Activated T-helper 1 cell treated with Interleukin-2 at 50 U/mL for 16 hours (primary cell): ENCODE measurements around the gene CARD10.
"Not testable (repeated sequence)": the region's sequence is repeated elsewhere in the genome, so short reads cannot be mapped to it uniquely, and the experiment has no call there.

Experiments
- DNase-seq: peaks from one replicate; pipeline ENCODE4 v3.0.0-alpha.2; 2020; ENCODE audit warnings: low read depth

CARD10 gene

DNA sequence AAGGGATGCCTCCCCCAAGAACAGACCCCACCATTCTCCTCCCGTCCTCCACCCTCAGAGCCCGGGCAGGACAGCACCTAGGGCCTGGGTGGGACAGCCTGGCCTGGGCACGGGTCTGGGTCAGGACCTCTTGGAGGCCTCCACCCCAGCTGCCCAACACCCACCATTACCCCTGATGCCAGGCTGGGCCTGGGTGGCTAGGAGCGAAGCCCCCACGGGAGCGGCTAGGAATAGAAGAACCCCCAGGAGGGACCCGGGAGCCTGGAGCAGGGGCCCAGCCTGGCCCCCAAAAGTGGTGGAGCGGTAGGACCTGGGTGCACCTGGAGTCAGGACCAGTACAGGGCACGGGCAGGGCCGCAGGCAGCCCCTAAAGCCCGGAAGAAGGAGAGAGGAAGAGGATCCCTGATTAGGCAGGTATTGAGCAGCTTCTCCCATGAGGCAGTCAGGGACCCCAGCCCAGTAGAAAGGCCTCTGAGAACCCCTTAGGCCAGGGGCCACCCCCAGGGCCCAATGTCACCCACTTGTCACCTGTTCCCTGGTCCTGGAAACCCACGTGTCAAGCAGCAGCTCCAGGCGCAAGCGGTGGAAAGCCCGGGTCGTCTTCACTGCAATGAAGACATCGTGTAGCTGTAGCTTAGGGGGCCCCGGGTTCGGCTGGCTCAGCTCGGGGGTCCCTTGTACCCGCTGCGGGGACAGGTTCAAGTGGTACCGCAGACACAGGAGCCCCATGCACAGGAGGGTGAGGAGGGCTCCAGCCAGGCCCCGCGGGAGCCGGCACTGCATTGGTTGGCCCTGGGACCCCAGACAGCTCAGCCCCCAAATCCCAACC, 33.6 kb downstream of the CARD10 start:
- no peak for DNase-seq

DNA sequence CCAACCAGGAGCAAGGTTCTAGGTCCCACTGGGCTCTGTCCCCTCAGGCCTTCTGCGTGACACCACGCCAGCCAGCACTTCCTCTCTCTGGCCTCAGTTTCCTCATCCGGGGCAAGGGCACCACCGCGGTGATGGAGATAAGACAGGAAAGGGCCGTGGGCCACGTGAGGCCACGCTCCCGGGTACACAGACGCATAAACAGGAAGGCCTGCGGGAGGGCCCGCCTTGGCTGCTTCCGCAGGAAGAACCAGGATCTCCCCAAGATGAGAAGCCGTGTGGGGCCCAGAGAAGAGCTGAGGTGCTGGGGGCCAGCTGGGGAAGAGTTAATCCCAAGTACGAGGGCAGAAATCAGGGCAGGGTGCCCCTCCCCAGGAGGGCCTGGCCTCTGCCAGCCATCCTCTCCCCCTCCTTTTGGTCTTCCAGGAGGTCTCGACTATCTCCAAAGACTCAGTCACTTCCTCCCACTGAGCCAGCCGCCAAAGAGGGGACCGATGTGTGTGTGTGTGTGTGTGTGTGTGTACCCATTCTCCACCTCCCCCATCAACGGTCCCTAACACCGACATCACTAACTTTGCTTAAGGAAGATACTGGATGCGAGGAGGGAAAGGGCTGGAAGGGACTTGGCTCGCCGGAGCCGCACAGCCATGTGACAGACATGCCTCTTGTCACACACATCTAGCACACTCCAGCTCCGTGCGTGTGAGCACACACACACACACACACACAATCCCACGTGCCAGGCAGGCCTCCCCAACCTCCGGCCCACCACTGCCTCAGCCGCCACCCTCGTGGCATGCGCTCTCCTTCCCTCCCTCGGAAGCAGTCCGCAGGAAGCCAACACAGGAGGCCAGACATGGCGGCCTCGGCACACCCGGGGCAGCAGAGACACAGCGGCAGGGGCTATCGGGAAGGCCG, 34.5 kb downstream of the CARD10 start:
- DNase-seq, result peak; percentile 78

DNA sequence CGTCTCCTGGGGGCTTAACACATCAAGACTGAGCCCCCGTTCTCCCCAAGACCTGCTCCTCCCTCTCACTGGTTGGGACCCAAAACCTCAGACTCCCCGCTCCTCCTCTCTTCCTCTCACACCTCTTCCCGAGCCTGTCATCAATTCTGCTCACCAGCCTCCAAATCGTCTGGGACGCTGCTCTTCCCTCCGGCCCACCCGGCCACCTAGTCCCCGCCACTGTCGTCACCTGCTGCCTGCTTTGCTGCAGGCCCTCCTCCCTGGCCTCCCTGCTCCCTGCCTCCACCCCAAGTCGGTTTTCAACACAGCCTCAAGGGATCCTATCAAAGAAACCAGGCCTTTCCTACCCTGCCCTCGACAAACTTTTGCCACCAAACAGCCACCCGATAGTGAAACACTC, 36.2 kb downstream of the CARD10 start:
- no peak for DNase-seq

DNA sequence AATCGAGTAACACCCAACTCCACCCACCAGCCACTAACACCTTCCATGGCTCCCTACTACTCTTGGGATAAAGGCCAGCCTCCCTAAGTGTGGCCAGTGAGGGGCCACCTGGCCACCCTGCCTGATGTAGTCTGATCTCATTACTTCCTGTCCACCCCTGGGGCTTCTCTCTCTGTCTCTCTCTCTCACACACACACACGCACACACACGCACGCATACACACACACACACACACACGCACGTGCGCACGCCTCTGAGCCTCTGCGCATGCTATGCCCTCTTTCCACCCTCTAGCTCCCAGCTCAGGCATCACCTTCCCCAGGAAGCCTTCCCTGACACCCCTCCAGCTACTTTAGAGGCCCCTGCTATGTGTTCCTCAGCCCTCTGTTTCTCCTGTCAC, 37.0 kb downstream of the CARD10 start:
- DNase-seq, result no peak

DNA sequence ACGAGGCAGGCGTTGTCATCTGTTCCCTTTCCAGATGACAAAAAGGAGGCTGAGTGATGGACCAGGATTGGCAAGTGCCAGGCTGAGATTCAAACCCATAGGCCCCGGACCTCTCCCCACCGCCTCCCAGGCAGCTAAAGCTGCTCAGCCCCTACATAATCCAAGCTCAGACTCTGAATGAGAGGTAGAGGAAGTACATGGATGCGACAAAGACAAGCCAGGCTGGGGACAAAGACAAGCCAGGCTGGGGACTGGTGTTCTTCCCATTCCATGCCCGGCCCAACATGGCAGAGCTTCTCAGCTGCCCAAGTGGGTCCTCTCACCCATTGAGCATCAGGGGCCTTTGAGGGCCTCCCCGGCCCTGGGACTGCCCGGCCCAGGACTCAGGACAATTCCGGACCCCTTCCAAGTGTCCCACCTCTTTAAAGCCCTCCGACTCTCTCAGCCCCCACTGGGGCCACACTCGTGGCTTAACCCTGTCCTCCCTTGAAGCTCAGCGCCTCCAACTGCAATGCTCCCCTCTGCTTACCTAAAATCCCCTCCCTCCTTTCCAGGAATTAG, 37.8 kb downstream of the CARD10 start:
- no peak for DNase-seq

DNA sequence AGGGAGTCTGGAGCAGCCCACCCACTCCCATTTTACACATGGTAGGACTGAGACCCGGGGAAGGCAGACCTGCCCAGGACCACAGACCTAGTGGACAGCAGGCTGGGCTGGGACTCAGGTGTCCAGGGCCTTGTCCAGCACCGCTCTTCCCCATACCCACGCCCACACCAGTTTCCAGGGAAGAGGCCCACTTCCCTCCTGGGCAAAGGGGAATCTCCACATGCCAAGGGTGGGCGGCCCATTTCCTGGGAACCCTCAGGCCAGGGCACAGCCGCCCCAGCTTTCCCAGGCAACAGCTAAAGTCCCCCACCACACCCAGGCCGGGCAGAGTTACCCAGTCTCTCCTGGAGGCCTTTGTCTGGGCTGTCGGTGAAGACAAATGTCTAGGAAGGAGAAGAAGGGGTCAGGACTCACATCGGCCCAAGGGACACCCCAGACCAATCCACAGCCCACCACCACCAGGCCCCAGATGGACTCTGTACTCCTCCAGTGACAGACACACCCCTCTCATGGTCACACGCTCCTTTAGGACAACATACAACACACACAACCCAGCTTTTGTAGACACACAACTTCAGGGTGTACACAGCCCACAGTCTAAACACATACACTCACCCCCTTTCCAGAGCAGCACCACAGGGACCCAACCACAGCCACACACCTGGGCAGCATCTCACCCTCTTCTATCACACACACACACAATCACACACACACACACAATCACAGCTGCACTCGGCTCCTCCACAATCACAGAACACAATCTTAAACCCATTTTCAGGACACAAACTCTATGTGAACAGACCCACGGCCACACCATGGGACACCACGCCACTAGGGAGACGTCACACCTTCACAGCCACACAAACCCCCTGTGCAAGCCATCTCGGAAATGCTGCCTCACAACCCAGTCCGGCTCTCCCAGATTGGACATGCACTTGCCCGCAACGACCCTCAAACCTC, 38.5 kb downstream of the CARD10 start:
- no peak for DNase-seq

DNA sequence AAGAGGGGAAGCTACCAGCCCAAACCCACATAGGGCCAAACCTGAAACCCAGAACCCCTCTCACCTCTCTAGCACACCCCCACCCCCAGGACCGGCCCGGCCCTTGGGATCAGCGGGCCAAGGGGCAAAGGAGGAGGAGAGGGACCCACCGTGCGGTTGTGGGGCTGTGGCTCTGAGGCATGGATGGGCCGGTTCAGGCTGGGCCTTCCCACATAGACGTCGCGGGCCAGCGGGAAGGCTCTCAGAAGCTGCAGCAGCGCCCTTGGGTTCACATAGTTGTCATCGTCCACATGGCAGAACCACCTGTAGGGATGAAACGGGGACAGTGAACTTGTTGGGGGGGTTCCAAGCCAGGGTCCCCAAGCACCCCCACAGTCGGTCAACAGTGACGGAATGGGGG, 40.0 kb downstream of the CARD10 start:
- DNase-seq, result no peak

DNA sequence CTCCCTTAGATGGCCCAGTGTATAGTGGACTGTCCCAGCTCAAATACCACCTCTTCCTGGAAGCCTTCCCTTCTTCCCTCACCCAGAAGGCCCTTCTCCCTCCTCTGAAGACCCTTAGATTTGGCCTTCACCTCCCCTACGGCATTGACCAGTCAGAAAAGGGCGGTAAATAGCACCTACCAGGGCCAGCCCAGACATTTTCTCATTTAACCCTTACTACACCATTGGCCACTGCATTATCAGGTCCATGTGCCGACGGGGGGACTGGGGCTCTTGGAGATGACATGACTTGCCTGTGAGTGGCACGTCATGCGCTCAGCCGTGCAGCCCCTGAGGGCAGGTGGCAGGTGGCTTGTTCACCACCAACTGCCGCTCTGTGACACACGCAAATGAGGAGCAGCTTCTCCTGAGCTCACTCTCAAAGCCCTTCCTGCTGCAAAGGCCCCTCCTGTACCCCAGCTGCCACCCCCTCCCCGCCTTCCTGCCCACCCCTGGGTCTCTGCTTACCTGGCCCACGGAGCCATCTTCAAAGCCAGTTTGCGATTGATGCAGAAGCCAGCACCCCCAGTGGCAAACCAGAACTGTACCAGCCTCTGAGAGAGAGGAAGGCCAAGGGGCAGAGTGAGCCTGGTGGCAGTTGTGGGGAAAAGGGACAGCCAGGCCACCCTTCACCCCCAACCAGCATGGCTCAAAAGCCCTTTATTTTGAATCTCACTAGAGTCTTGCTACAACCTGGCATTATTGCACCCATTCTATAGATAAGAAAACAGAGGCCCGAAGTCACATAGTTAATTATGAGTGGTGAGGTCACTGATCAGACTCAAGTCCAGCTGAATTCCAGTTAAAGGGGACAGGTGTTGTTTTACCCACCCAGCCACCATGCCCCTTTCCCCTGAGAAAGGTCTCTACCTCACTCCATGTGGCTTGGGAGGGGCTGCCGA, 42.6 kb downstream of the CARD10 start:
- no peak for DNase-seq

DNA sequence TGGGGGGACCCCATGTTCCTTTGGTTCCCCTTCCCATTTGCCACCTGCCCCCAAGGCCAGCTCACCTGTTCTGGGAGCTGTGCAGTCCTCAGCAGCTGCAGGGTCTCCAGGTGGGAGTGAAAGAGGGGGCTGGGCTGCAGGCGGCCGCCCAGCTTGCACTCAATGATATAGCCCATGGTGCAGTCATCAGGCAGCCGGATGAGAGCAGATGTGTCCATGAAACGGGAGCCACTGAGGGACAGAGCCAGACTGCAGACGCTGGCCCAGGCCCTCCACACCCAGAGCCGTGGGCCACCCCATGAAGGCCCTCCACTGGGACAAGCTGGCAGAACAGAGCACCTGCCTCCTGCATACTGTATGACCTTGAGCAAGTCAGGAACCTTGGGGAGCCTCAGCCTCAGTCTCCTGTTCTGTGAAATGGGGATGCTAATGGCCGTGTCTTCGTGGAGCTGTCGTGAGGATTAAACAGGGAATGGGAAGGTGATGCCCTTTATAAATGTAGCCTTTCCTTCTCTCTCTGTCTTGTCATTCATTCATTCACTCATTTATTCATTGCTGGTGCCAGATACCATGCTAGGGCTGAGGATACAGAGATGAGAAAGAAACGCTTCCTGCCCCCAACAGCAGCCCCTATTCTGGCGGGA, 44.6 kb downstream of the CARD10 start:
- no peak for DNase-seq

DNA sequence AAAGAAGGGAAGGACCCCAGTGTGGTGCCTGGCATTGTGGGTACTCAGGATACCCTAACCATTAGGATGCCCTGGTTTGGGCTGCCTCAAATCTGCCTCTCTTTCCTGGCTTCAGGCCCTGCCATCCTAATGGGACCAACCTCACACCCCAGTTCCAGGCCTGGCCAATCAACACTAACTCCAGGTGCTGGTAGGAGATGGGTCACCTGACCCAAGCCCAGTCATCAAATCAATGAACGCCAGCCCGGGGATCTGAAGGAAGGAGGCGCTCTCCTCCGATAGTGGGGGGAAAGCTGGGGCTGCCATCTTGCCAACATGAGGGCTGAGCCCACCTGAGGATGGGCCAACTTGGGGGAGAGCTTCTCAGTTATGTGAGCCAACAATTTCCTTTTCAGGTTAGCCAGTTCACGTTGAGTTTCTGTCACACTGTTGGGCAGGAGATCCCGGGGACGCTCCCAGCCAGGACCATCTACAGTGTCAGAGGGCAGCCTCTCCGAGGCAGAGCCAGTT, 45.7 kb downstream of the CARD10 start:
- DNase-seq, result no peak

DNA sequence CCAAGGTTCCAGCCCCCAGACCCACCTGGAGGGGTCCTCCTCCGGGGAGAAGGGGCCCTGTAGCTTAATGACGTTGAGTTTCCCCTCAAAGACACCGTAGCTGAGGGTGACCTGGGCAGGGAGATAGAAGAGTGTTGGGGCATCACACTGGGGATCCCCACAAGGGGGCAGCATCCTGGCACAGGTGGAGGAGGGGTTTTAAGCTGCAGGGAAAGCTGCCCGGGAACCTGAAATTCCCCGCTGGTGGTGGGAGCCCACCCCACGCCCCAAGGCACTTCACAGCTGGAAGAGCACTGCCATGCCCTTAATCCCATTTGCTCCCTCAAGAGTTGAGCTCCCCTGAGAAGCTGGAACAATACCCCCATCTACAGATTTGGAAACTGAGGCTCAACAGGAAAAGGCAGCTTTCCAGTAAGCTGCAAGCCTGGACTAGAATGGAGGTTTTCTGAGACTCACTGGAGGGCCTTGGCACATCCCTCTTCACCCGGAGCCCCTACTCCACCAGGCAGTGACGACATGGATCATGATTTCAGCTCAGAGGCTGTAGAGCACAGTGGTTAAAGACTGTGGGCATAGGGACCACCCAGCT, 46.7 kb downstream of the CARD10 start:
- peak; percentile 32 for DNase-seq

DNA sequence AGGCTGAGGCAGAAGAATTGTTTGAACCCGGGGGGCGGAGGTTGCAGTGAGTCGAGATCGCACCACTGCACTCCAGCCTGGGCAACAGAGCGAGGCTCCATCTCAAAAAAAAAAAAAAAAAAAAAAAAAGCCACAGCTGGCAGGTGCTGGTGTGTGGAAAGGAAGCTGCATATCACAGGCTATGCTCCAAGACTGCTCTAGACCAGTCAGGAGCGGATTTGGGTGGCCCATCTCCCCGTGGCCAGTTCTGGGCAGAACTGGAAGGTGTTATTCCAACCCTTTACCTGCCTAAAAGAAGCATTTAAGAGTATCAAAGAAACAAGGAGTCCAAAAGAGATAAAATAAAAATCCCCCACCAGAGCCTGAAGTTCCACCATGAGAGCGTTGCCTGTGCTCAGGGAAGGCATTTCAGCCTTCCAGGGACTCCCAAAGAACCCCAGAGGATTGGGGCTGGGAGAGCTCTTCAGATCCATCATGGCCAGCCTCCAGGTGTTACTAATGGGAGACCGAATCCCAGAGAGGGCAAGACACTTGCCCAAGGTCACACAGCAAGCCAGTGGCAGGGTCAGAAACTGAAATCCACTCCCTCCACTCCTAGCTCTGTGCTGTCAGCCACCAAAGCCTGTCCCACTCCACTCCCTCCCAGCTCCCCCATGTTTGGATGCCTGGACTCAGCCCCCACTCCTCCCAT, 47.3 kb downstream of the CARD10 start:
- DNase-seq, result no peak

DNA sequence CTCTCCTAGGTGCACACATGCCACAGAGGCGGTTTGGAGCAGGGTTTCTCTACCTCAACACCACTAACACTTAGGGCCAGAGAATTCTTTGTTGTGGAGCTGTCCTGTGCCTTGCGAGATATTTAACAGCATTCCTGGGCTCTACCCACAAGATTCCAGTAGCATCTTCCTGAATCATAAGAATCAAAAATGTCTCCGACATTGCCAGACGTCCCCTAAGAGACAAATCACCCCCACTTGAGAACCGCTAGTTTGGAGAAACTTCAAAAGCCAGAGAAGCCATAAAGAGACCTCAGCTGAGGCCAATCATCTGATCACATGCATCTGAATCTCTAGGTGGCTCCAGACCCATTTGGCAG, 49.1 kb downstream of the CARD10 start:
- DNase-seq, result no peak

DNA sequence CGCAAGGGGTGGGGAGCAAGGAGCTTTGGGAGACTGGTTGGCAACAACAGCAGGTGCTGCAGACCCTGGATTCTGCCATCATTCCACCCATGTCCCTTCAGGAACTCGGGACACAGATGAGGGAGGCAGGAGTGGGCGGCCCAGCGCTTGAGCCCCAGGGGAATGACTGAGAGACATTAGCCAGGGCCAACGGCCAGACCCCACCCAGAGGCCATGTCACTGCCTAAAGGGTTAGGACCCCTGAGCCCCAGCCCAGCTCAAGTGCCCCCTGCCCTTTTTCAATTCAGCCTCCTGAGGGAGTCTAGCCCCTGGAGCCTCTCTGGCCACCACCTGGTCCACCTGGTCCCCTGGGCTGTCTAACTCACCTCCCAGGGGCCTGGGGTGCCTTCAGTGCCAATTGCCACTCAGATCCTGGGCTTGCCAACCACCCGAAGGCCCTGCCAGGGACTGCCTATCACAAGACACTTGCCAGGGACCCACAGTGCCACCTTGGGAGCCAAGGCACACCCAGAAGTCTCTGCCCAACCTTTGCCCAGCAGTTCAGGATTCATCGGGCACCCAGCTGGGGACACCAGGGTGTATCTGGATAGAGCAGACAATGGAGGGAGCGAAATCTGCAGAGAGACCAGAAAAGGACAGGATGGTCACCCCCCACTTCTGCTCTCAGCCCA, 49.7 kb downstream of the CARD10 start:
- DNase-seq, result no peak

DNA sequence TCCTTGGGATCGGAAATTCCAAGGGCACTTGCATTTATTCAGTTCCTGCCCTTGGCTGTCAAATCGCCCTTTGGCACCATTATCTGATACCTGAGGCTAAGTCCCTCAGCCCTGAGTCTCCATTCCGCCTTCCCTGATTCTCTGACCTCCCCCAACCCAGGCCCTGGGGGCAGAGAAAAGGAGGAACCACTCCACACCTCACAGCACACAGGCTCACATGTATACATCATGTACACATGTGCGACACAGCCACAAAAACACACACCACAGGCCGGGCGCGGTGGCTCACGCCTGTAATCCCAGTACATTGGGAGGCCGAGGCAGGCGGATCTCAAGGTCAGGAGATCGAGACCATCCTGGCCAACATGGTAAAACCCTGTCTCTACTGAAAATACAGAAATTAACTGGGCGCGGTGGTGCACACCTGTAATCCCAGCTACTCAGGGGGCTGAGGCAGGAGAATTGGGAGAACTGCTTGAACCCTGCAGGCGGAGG, 51.0 kb downstream of the CARD10 start:
- not testable (repeated sequence) for DNase-seq

DNA sequence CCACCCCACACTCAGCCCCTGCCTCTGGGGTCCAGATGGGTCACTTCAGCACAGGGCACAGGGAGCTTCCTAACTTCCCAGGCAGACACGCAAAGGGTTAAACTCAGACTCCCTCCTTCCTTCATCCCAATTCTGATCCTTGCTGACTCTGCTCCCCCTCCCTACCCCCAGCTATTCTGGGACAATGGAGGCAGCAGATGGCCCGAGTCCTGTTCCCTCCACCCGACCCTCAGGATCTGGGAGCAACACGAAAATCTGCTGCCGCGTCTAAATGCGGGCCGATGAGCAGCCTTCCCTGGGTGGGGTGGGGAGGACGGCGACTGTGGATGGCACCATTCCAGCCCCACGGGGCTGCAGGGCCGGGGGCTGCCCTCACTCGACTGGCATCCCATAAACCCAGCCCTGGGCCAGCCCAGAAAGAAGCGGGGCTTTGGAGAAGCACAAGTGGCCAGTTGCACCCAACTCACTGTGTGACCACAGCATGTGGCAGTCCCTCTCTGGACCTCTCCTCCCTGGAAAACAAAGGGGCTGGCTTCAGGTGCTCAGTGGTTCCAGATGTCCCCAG, 51.7 kb downstream of the CARD10 start:
- no peak for DNase-seq

DNA sequence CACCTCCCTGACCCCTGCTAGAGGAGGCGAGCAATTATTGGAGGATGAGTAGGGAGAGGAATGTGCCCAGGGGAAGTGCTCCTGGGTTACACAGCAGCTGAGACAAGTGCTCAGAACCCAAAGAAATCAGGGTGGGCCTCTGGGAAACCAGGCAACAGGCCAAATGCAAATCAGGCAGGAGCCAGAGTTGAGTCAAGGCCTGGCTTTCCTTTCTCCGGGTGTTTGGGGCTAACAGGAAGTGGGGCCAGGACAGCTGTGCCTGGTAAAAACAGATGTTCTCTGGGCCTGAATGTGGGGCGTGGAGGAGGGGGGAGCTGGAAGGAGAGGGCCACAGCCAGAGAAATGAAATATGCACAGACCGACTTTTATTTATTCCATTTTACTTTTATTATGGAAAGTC, 55.0 kb downstream of the CARD10 start:
- no peak for DNase-seq

DNA sequence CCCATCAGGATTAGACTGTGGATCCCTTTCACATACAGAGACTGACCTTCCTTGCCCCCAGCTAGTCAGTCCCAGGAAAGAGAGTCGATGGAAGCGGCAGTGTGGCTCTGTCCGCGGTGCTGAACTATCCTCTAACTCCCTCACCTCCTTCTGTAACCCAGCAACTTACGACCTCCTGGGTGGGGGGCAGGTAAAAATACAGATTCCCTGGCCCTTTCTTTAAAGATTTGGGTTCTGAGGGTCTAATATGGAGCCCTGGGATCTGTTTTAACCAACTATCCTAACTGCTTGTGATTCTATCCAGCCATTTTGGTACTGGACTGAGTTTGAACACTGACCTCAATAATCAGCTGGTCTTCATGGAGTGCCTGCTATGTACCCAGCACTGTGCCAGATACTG, 56.2 kb downstream of the CARD10 start:
- no peak for DNase-seq
